Erythroblast (primary cell): Measurements from ENCODE around the gene ZNF784.

ENCODE experiments used
- GATA1 ChIP-seq: IDR thresholded peaks from 2 replicates; pipeline ENCODE4 v1.6.1; 2011; ENCODE audit warnings: low read depth, mild to moderate bottlenecking, control low read depth, low read length, moderate library complexity
- POLR2A ChIP-seq: IDR thresholded peaks from 2 replicates; pipeline ENCODE4 v1.6.1; 2011; ENCODE audit warnings: mild to moderate bottlenecking, low read length

DNA sequence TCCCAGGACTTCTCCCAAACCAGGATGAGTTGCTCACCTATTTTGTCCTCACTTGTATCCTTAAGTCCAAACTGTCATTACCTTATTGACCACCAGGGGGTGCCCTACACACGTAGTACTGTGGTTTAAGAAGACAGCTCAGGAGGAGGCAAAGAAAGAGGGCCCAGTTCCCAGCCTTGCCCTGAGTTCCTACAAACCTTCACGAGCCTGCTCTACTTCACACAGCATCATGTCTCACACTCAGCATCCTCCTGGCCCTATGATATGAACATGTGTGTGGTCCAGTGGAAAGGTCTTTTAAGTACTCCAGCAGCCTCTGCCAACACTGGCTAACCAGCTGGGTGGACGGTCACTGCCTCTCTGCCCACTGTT lies 8.1 kb upstream of the ZNF784 start:
- TF ChIP-seq POLR2A (no peak), GATA1 (no peak)
